ENCODE results near the gene PTPRD. TPM values are rescaled to one million over a fixed set of nuclear protein-coding genes. Genes with fewer than 3 reads are reported as not detected.

Gene PTPRD
- total RNA-seq, 1 experiment from 2014 or later = 69.6 TPM

DNA sequence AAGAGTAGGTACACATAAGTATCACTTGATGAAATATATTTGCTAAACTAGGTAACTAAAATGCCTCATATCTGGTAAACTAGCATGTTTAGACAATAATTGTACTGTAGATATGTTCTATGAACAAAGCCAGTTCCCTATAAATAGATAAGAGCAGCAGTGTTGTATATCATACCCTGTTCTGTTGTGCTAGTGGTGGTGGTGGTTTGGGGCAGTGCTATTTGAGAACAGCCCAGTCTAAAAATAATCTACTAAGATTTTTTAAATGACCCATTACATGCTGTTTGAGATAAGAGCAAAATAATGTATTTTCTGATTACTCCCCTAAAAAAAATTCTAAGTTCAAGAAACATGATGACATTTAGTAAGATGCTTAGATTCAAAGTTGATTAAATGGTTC lies 1984.0 kb downstream of the PTPRD start:
- POLR2A ChIA-PET = no interaction called here
- no peak for ATAC-seq
- Mint-ChIP-seq H3K27me3 (ENCODE audit: low read depth) (no peaks in the 10 kb centered on the region), H3K4me3 (no peak overlapping the region), H3K9me3 (no peaks in the 10 kb centered on the region), H3K36me3 (no peaks in the 10 kb centered on the region), H3K4me1 (peaks cover 19% of the 10 kb centered on the region), H3K27ac (no peak overlapping the region)
- DNase-seq (ENCODE audit: low spot score) = no peak
- TF ChIP-seq NFATC4 (CRISPR knock-in tag; IDR thresholded peaks at IDR 0.05) (no peak), KAT7 (CRISPR knock-in tag; IDR thresholded peaks at IDR 0.05; ENCODE audit: borderline replicate concordance) (no peak), GRHL2 (CRISPR knock-in tag; IDR thresholded peaks at IDR 0.05; ENCODE audit: insufficient replicate concordance, severe bottlenecking) (no peak)
- TF ChIP-seq, protein P1, sequence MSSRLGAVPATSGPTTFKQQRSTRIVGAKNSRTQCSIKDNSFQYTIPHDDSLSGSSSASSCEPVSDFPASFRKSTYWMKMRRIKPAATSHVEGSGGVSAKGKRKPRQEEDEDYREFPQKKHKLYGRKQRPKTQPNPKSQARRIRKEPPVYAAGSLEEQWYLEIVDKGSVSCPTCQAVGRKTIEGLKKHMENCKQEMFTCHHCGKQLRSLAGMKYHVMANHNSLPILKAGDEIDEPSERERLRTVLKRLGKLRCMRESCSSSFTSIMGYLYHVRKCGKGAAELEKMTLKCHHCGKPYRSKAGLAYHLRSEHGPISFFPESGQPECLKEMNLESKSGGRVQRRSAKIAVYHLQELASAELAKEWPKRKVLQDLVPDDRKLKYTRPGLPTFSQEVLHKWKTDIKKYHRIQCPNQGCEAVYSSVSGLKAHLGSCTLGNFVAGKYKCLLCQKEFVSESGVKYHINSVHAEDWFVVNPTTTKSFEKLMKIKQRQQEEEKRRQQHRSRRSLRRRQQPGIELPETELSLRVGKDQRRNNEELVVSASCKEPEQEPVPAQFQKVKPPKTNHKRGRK (CRISPR knock-in tag; IDR thresholded peaks at IDR 0.05; ENCODE audit: borderline replicate concordance) = no peak
- TF ChIP-seq, protein P2, sequence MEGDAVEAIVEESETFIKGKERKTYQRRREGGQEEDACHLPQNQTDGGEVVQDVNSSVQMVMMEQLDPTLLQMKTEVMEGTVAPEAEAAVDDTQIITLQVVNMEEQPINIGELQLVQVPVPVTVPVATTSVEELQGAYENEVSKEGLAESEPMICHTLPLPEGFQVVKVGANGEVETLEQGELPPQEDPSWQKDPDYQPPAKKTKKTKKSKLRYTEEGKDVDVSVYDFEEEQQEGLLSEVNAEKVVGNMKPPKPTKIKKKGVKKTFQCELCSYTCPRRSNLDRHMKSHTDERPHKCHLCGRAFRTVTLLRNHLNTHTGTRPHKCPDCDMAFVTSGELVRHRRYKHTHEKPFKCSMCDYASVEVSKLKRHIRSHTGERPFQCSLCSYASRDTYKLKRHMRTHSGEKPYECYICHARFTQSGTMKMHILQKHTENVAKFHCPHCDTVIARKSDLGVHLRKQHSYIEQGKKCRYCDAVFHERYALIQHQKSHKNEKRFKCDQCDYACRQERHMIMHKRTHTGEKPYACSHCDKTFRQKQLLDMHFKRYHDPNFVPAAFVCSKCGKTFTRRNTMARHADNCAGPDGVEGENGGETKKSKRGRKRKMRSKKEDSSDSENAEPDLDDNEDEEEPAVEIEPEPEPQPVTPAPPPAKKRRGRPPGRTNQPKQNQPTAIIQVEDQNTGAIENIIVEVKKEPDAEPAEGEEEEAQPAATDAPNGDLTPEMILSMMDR (IDR thresholded peaks at IDR 0.05) = no peak
- CTCF ChIA-PET = no interaction called here

DNA sequence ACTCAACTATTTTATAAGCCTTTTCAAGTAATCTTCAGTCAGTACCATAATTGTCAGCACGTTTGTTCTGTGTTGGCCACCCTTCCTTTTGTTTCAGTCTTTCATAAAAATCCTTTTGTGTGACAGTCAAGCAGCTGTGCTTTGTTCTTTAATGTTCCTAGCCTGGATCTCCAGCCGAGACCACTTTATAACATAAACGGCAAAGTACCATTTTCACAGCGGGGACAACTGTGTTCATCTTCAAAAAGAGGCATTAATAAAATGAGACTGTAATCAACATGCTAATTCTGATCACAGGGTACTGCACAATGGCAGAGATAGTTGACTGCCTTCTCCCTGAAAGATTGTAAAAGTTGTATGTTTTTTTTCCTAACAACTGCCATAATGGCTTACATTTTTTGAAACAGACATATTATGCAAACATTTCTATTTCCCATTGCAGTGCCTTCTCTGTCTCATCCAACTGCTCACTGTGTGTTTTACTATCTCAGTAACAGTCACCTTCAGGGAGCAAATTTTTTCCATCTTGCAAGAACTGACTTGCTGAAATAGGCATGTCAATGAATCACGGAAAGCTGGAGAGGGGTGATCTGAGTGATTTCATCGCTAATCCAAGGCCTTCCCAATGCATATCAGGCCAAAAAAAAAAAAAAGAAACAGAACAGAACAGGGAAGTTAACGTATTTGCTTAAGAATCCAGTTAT lies 1984.7 kb downstream of the PTPRD start:
- Mint-ChIP-seq H3K4me3 (no peak overlapping the region), H3K27ac (no peak overlapping the region), H3K9me3 (no peaks in the 10 kb centered on the region), H3K36me3 (no peaks in the 10 kb centered on the region), H3K27me3 (ENCODE audit: low read depth) (no peaks in the 10 kb centered on the region), H3K4me1 (peaks cover 19% of the 10 kb centered on the region)
- CTCF ChIA-PET = no interaction called here
- TF ChIP-seq ZNF121 (CRISPR knock-in tag; IDR thresholded peaks at IDR 0.05) (no peak), GABPB1 (CRISPR knock-in tag; IDR thresholded peaks at IDR 0.05) (no peak), ETV6 (CRISPR knock-in tag; IDR thresholded peaks at IDR 0.05) (no peak), TEAD1 (CRISPR knock-in tag; IDR thresholded peaks at IDR 0.05) (no peak), HMGA2 (CRISPR knock-in tag; IDR thresholded peaks at IDR 0.05) (no peak), ZNF232 (CRISPR knock-in tag; IDR thresholded peaks at IDR 0.05) (no peak), TCF7 (CRISPR knock-in tag; IDR thresholded peaks at IDR 0.05; ENCODE audit: low read depth) (no peak), ESRRA (CRISPR knock-in tag; IDR thresholded peaks at IDR 0.05; ENCODE audit: borderline replicate concordance) (no peak)
- TF ChIP-seq, protein P3, sequence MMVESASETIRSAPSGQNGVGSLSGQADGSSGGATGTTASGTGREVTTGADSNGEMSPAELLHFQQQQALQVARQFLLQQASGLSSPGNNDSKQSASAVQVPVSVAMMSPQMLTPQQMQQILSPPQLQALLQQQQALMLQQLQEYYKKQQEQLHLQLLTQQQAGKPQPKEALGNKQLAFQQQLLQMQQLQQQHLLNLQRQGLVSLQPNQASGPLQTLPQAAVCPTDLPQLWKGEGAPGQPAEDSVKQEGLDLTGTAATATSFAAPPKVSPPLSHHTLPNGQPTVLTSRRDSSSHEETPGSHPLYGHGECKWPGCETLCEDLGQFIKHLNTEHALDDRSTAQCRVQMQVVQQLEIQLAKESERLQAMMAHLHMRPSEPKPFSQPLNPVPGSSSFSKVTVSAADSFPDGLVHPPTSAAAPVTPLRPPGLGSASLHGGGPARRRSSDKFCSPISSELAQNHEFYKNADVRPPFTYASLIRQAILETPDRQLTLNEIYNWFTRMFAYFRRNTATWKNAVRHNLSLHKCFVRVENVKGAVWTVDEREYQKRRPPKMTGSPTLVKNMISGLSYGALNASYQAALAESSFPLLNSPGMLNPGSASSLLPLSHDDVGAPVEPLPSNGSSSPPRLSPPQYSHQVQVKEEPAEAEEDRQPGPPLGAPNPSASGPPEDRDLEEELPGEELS (CRISPR knock-in tag; IDR thresholded peaks at IDR 0.05) = no peak
- TF ChIP-seq, protein P4, sequence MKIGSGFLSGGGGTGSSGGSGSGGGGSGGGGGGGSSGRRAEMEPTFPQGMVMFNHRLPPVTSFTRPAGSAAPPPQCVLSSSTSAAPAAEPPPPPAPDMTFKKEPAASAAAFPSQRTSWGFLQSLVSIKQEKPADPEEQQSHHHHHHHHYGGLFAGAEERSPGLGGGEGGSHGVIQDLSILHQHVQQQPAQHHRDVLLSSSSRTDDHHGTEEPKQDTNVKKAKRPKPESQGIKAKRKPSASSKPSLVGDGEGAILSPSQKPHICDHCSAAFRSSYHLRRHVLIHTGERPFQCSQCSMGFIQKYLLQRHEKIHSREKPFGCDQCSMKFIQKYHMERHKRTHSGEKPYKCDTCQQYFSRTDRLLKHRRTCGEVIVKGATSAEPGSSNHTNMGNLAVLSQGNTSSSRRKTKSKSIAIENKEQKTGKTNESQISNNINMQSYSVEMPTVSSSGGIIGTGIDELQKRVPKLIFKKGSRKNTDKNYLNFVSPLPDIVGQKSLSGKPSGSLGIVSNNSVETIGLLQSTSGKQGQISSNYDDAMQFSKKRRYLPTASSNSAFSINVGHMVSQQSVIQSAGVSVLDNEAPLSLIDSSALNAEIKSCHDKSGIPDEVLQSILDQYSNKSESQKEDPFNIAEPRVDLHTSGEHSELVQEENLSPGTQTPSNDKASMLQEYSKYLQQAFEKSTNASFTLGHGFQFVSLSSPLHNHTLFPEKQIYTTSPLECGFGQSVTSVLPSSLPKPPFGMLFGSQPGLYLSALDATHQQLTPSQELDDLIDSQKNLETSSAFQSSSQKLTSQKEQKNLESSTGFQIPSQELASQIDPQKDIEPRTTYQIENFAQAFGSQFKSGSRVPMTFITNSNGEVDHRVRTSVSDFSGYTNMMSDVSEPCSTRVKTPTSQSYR (CRISPR knock-in tag; IDR thresholded peaks at IDR 0.05) = no peak
- TF ChIP-seq, protein P5, sequence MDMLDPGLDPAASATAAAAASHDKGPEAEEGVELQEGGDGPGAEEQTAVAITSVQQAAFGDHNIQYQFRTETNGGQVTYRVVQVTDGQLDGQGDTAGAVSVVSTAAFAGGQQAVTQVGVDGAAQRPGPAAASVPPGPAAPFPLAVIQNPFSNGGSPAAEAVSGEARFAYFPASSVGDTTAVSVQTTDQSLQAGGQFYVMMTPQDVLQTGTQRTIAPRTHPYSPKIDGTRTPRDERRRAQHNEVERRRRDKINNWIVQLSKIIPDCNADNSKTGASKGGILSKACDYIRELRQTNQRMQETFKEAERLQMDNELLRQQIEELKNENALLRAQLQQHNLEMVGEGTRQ (CRISPR knock-in tag; IDR thresholded peaks at IDR 0.05) = no peak
- TF ChIP-seq, protein P1 (CRISPR knock-in tag; IDR thresholded peaks at IDR 0.05; ENCODE audit: borderline replicate concordance) = no peak
- TF ChIP-seq, protein P6, sequence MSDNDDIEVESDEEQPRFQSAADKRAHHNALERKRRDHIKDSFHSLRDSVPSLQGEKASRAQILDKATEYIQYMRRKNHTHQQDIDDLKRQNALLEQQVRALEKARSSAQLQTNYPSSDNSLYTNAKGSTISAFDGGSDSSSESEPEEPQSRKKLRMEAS (CRISPR knock-in tag; IDR thresholded peaks at IDR 0.05) = no peak
- TF ChIP-seq, protein P7, sequence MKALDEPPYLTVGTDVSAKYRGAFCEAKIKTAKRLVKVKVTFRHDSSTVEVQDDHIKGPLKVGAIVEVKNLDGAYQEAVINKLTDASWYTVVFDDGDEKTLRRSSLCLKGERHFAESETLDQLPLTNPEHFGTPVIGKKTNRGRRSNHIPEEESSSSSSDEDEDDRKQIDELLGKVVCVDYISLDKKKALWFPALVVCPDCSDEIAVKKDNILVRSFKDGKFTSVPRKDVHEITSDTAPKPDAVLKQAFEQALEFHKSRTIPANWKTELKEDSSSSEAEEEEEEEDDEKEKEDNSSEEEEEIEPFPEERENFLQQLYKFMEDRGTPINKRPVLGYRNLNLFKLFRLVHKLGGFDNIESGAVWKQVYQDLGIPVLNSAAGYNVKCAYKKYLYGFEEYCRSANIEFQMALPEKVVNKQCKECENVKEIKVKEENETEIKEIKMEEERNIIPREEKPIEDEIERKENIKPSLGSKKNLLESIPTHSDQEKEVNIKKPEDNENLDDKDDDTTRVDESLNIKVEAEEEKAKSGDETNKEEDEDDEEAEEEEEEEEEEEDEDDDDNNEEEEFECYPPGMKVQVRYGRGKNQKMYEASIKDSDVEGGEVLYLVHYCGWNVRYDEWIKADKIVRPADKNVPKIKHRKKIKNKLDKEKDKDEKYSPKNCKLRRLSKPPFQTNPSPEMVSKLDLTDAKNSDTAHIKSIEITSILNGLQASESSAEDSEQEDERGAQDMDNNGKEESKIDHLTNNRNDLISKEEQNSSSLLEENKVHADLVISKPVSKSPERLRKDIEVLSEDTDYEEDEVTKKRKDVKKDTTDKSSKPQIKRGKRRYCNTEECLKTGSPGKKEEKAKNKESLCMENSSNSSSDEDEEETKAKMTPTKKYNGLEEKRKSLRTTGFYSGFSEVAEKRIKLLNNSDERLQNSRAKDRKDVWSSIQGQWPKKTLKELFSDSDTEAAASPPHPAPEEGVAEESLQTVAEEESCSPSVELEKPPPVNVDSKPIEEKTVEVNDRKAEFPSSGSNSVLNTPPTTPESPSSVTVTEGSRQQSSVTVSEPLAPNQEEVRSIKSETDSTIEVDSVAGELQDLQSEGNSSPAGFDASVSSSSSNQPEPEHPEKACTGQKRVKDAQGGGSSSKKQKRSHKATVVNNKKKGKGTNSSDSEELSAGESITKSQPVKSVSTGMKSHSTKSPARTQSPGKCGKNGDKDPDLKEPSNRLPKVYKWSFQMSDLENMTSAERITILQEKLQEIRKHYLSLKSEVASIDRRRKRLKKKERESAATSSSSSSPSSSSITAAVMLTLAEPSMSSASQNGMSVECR (CRISPR knock-in tag; IDR thresholded peaks at IDR 0.05; ENCODE audit: borderline replicate concordance) = no peak
- DNase-seq (ENCODE audit: low spot score) (no peak), ATAC-seq (no peak)
- POLR2A ChIA-PET = no interaction called here
